Gastroesophageal sphincter (tissue), 4 donors: ENCODE data around the gene ACIN1. TPM values are rescaled to one million over a fixed set of nuclear protein-coding genes. Genes with fewer than 3 reads are reported as not detected.

Experiments used
- ATAC-seq: fragments of 150-250 bp; one replicate; pipeline ENCODE4 v1.9.1; 2016; ENCODE audit warnings: mild to moderate bottlenecking, moderate library complexity
- H3K27ac ChIP-seq, 4 donors: fragments of 200-600 bp; sonication (generic) in 3 of 4; 1 replicate in 3 of 4; 2 replicates in 1 of 4; pipeline ENCODE4 v1.5.1; 2016 to 2019
- H3K27me3 ChIP-seq: fragments of 200-600 bp; sonication (generic); one replicate; pipeline ENCODE4 v1.5.1; 2019
- H3K36me3 ChIP-seq, 2 donors: fragments of 200-600 bp; sonication (generic); one replicate each; pipeline ENCODE4 v1.5.1; 2019; ENCODE audit warnings: control low read depth in 1 of 2
- H3K4me1 ChIP-seq, 3 donors: fragments of 200-600 bp; sonication (generic); 1 replicate in 2 of 3; 2 replicates in 1 of 3; pipeline ENCODE4 v1.5.1; 2016 to 2019; ENCODE audit warnings: control low read depth in 2 of 3
- H3K4me3 ChIP-seq, 2 donors: fragments of 200-600 bp; sonication (generic); one replicate each; pipeline ENCODE4 v1.5.1; 2019; ENCODE audit warnings: mild to moderate bottlenecking in 1 of 2, moderate library complexity in 1 of 2
- H3K9me3 ChIP-seq, 3 donors: fragments of 200-600 bp; sonication (generic); one replicate each; pipeline ENCODE4 v1.5.1; 2017 to 2019; ENCODE audit warnings: control low read depth in 2 of 3
- CTCF ChIP-seq, 4 experiments: fragments of 200-600 bp in 2 of 4; fragments of 450-650 bp in 2 of 4; sonication (generic) in 1 of 4; IDR thresholded peaks; one replicate each; pipeline ENCODE4 v1.5.1; 2017 to 2019; ENCODE audit warnings: antibody characterized with exemption in 4 of 4, mild to moderate bottlenecking in 2 of 4, moderate library complexity in 2 of 4
- EP300 ChIP-seq: sonication (generic); formaldehyde crosslinking; IDR thresholded peaks from one replicate; pipeline ENCODE4 v1.6.1; 2017; ENCODE audit warnings: antibody characterized with exemption, mild to moderate bottlenecking
- POLR2A ChIP-seq, 2 donors: fragments of 450-650 bp; IDR thresholded peaks; one replicate each; pipeline ENCODE4 v1.6.1; 2017; ENCODE audit warnings: antibody characterized with exemption in 2 of 2, mild to moderate bottlenecking in 2 of 2, moderate library complexity in 1 of 2
- POLR2AphosphoS5 ChIP-seq: sonication (generic); formaldehyde crosslinking; IDR thresholded peaks from one replicate; pipeline ENCODE4 v1.6.1; 2017; ENCODE audit warnings: antibody characterized with exemption
- WGBS, 2 donors: methylation state at CpG; one replicate each; pipeline ENCODE4 v1.1.5; 2018; ENCODE audit warnings: low coverage in 1 of 2; 5-methylcytosine and 5-hydroxymethylcytosine counted together
- total RNA-seq, 4 donors: library from RNA; depleted of rRNA; stranded (reverse); fragments of >200 nt; gene quantifications; one replicate each; pipeline ENCODE4 v1.1.0, GENCODE V29; 2016

ACIN1 gene
- total RNA-seq, 4 donors from 2014 or later = 55.7 to 121 (median 91.8) TPM

GRCh38 chr14:23128969-23129758, 34.2 kb upstream of the ACIN1 start:
- H3K27ac ChIP-seq = peak overlapping the region in 2 of 4 donors; percentile 56 to 70
- ATAC-seq = no peak
- no peak overlapping the region for H3K4me3 ChIP-seq
- 92 to 97% methylated on average over 6 to 7 of the region's 7 CpGs for WGBS, 2 donors
- no peaks in the 10 kb centered on the region for H3K9me3 ChIP-seq
- peaks cover 0 to 32% (median 0%) of the 10 kb centered on the region in 3 donors for H3K4me1 ChIP-seq
- peaks cover 0 to 66% of the 10 kb centered on the region in 2 donors for H3K36me3 ChIP-seq
- no peak for TF ChIP-seq POLR2AphosphoS5
- no peak for TF ChIP-seq POLR2A (IDR thresholded peaks at IDR 0.05)
- no peak for TF ChIP-seq CTCF (IDR thresholded peaks at IDR 0.05)
- TF ChIP-seq EP300 = no peak
- H3K27me3 ChIP-seq = no peaks in the 10 kb centered on the region

- no peak for ATAC-seq
- Histone ChIP-seq H3K4me3 (no peak overlapping the region), H3K36me3 (peaks cover 0 to 56% of the 10 kb centered on the region in 2 donors), H3K27ac (peak overlapping the region in 1 of 4 donors; percentile 10), H3K9me3 (no peaks in the 10 kb centered on the region), H3K4me1 (peaks cover 0 to 42% (median 0%) of the 10 kb centered on the region in 3 donors), H3K27me3 (no peaks in the 10 kb centered on the region)
- TF ChIP-seq CTCF (IDR thresholded peaks at IDR 0.05) = no peak
- no peak for TF ChIP-seq POLR2AphosphoS5
- no peak for TF ChIP-seq EP300
- 92 to 100% methylated on average over 1 to 2 of the region's 3 CpGs for WGBS, 2 donors
Measured at GRCh38 chr14:23127861-23128260, 32.9 kb upstream of the ACIN1 start.

DNA sequence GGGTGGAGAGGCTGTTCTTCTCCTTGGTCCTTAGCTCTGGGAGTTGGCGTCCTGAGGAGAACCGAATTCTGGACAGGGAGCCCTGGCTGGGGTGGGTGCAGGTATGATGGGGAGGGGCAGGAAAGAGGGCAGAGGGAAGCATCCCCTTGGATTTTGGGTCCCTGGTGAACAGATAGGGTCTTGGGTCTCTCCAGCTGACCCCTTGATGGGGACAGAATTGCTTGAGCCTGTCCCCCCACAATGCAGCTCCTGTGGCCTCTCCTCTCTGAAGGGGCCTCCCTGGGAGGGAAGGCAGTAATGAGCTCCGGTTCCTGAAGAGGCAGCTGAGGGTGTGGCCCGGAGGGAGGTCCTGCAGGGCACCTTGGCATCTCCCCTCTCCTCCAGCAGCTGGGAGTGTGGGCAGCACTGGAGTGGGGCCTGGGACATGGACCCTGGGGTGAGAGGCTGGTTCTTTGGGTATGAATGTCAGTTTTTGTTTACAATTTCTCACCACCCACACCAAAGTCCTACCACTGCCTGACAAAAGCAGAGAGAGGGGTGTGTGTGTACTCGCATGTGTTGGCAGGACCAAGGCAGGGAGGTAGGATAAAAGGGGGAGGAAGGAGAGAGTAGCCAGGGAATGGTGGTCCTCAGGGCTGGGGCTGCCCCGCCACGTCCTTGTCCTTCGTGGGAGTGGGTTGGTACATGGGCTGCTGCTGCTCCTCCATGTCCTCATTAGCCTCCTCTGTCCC, 31.8 kb upstream of the ACIN1 start:
- Histone ChIP-seq H3K9me3 (no peaks in the 10 kb centered on the region), H3K27ac (peak overlapping the region in 3 of 4 donors; percentile 29 to 40 (median 35))
- no peak for ATAC-seq

GRCh38 chr14:23125933-23126524, 31.1 kb upstream of the ACIN1 start:
- ATAC-seq = no peak

More for the DNA sequence above, 31.8 kb upstream of the ACIN1 start:
- Histone ChIP-seq H3K36me3 (peaks cover 0 to 47% of the 10 kb centered on the region in 2 donors), H3K27me3 (no peaks in the 10 kb centered on the region), H3K4me1 (peaks cover 0 to 44% (median 0%) of the 10 kb centered on the region in 3 donors), H3K4me3 (no peak overlapping the region)
- no peak for TF ChIP-seq POLR2AphosphoS5
- no peak for TF ChIP-seq POLR2A (IDR thresholded peaks at IDR 0.05)
- TF ChIP-seq CTCF (IDR thresholded peaks at IDR 0.05) = no peak
- TF ChIP-seq EP300 = no peak
- WGBS, 2 donors = 100% methylated on average over 1 of the region's 8 CpGs; no CpG with 5 or more reads in 1 of the 2 donors

More at GRCh38 chr14:23125933-23126524, 31.1 kb upstream of the ACIN1 start:
- peaks cover 0 to 42% of the 10 kb centered on the region in 2 donors for H3K36me3 ChIP-seq
- no peak overlapping the region for H3K4me3 ChIP-seq
- peaks cover 0 to 46% (median 0%) of the 10 kb centered on the region in 3 donors for H3K4me1 ChIP-seq
- no peaks in the 10 kb centered on the region for H3K9me3 ChIP-seq
- H3K27me3 ChIP-seq = no peaks in the 10 kb centered on the region
- WGBS, 2 donors = 20 to 47% methylated on average over 2 to 4 of the region's 9 CpGs
- H3K27ac ChIP-seq = peak overlapping the region in 2 of 4 donors; percentile 35 to 40
- no peak for TF ChIP-seq EP300
- TF ChIP-seq POLR2A (IDR thresholded peaks at IDR 0.05) = no peak
- no peak for TF ChIP-seq POLR2AphosphoS5
- no peak for TF ChIP-seq CTCF (IDR thresholded peaks at IDR 0.05)
